Skeletal muscle cell (primary cell): ENCODE measurements around the gene LRCH3.
"Not testable (repeated sequence)": the region's sequence is repeated elsewhere in the genome, so short reads cannot be mapped to it uniquely, and the experiment has no call there.

ENCODE experiments used
- DNase-seq: peaks from one replicate; pipeline ENCODE4 v3.0.0-alpha.2; 2010; ENCODE audit warnings: low read depth
- H3K4me3 ChIP-seq: 2 replicates; pipeline ENCODE4 v1.5.1; 2011; ENCODE audit warnings: low read depth, mild to moderate bottlenecking, control low read depth, low read length, moderate library complexity

LRCH3 gene

GRCh38 chr3:197880491-197881269 is 89.6 kb downstream of the LRCH3 start:
- no peak overlapping the region for H3K4me3 ChIP-seq
- DNase-seq: no peak

DNA sequence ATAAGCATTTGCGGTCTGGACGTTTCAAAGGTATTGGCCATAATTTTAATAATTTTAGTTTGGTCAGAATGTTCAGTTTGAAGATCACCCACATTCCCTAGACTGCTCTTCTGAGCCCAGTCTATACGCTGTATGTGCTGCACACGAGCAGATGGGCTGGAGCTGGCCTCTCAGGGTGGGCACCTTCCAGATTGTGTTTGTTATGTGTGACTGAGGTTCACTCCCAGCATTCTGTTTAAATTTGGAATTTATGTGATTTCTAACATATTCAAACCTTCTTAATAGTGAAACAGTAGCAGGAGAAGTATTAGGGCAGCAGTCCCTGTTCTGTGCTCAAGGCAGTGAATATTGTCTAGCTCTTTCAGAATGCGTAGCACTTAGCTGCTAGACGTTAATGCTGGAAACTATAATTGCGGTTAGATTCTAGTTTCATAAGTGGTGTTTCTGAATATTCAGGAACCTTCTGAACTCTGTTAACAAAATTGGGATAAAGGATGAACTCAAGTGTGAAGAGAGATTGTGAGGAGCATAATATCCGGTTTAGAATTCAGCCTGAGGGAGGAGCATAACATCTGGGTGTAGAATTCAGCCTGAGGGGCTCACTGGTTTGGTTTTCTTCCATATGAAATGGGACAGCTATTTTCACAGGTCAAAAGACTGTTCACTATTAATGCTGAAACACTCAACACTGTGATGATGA is 90.4 kb downstream of the LRCH3 start:
- H3K4me3 ChIP-seq: no peak overlapping the region
- no peak for DNase-seq

DNA sequence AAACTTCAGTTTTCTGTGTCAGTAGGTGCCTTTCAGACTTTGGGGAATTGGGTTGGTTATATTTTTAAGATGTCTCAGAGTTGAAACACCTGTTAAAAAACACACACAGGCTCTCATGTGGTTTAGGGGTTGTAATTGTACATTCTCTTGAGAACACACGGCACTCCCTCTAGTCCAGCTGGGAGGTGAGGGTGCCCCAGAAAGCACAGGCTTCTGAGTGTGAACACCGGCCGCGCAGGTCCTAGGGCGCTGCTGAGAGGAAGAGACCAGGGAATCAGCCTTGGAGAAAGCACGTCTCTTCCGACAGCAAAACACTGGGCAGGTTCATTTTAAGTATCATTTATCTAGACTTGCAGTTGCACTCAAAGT is 90.9 kb downstream of the LRCH3 start:
- no peak for DNase-seq
- no peak overlapping the region for H3K4me3 ChIP-seq

GRCh38 chr3:197882586-197882985 is 91.5 kb downstream of the LRCH3 start:
- H3K4me3 ChIP-seq: no peak overlapping the region
- no peak for DNase-seq

DNA sequence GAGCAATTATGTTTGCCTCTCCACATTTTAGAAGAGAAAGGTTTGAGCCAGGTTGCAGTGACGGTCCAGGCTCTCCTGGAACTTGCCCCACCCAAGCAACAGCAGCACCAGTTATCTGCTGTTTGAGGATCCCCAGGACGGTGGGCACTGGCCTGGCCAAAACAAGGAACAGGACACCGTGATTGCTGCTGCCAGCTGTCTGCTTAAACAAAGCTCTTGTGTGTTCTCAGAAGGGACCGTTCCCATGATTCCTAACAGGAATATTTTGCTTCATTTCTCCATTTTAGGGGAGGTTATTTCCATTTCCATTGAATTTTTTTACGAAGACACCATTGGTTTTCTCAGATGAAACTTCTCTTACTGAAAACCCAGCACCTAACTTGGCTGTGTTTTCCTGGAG is 92.5 kb downstream of the LRCH3 start:
- DNase-seq: no peak

GRCh38 chr3:197884330-197884729 is 93.3 kb downstream of the LRCH3 start:
- H3K4me3 ChIP-seq, DNase-seq: not testable (repeated sequence)

More for the DNA sequence above, 92.5 kb downstream of the LRCH3 start:
- H3K4me3 ChIP-seq: no peak overlapping the region

DNA sequence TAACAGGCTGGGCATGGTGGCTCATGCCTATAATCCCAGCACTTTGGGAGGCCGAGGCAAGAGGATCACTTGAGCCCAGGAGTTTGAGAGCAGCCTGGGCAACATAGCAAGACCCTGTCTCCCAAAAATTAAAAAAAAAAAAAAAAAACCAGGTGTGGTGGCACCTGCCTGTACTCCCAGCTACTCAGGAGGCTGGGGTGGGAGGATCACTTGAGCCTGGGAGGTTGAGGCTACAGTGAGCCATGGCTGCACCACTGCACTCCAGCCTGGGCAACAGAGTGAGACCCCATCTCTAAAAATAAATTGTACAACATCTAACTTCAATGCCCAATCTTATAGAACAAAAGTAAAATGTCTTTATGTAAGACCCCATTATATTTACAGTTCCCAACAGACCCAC is 95.0 kb downstream of the LRCH3 start:
- not testable (repeated sequence) for H3K4me3 ChIP-seq, DNase-seq

GRCh38 chr3:197887430-197888053 is 96.5 kb downstream of the LRCH3 start:
- DNase-seq, H3K4me3 ChIP-seq: not testable (repeated sequence)

GRCh38 chr3:197888511-197888910 is 97.5 kb downstream of the LRCH3 start:
- no peak for DNase-seq
- no peak overlapping the region for H3K4me3 ChIP-seq

GRCh38 chr3:197889204-197889930 is 98.3 kb downstream of the LRCH3 start:
- no peak for DNase-seq
- no peak overlapping the region for H3K4me3 ChIP-seq

DNA sequence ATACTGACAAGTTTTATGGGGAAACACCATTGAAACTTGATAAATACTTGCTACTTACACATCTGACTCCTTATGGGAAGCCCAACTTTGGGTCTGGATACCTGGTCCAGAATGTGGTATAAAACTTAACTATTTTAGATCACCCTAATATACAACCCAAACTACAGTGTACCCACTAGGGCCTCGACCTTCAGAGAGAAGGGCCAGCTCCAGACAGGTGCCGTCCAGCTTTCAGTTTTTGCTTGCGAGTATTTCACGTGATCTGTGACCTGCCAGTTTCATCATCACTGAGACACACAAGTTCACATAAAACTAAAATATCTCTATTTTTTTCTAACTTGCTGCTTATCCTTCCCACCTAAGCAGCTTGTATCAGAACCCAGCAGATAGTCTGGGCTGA is 99.6 kb downstream of the LRCH3 start:
- DNase-seq: no peak
- no peak overlapping the region for H3K4me3 ChIP-seq

GRCh38 chr3:197892162-197892561 is 101.1 kb downstream of the LRCH3 start:
- H3K4me3 ChIP-seq: no peak overlapping the region
- DNase-seq: no peak

- DNase-seq: no peak
- no peak overlapping the region for H3K4me3 ChIP-seq
These were observed 105.4 kb downstream of the LRCH3 start for GRCh38 chr3:197896421-197896820.

DNA sequence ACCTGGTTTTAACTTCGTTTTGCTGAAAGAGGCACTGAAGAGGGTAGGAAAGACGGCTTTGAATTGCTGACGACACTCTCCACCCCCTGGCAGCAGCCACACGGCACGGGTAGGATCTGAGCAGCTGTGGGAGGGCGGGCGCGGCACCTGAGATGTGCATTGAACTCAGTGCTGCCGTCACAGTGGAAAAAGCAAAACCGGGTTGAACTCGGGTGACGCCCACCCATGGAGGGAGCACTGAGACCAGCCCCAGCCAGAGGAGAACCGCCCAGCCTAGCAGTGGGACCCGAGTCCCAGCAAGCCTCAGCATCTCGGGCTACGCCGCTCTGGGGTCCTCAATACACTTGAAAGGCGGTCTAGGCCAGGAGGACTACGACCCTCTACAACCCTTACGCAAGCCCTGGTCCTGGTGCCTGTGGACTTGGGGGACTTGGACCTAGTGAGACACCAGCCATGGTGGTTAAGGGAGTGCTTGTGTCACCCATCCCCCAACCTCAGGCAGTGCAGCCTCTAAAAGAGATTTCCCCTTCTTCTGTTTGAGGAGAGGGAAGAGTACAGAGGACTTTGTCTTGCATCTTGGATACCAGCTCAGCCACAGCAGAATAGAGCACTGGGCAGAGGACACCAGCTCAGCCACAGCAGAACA is 108.9 kb downstream of the LRCH3 start:
- DNase-seq: no peak
- no peak overlapping the region for H3K4me3 ChIP-seq

DNA sequence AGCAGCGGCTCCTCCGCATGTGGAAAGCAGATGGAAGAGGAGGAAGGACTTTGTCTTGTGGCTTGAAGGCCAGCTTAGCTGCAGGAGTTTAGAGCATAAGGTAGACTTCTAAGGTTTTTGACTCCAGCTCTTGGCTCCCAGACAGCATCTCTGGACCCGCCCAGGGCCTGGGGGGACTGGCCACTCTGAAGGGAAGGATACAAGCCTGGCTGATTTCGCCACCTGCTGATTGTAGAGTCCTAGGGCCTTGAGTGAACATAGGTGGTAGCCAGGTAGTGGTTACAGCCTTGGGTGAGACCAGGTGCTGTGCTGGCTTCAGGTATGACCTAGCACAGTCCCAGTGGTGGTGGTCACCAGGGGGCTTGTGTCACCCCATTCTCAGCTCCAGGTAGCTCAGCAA is 110.6 kb downstream of the LRCH3 start:
- H3K4me3 ChIP-seq: no peak overlapping the region
- no peak for DNase-seq

DNA sequence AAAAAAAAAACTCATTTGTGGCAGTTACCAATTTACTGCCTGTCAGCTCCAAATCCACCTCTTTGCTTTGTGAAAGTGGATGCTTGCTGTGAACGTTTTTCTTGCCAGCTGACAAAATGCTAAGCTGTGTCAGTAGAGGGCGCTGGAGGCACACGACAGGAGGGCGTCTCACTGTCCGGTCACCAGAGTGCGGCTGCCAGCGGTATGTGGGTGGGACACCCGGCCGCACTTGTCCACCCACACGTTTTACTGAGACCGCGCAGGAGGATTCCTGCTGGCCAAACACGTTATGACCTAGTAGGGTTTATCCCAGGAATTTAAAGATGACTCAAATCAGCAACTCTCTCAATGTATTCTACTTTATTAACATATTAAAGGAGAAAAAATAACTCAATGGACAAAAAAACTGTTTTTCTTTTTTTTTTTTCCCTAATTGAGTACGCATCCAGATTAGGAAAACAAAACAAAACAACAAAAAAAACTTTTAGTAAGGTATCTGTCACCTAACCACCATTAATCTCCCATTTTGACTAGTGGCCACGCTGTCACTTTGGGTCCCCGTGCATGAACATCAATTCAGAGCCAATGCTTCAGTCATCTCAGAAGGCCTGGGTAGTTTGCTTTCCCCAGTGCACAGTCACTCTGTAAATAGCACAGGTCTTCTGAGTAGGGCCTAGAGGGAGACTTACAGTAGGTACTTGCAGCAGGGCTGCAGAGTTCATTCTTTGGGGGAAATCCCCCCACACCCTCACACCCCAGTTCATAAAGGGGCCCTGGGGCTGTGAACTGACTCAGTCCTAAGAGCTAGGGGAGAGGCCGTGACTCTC is 115.2 kb downstream of the LRCH3 start:
- no peak overlapping the region for H3K4me3 ChIP-seq
- DNase-seq: peak; percentile 90

DNA sequence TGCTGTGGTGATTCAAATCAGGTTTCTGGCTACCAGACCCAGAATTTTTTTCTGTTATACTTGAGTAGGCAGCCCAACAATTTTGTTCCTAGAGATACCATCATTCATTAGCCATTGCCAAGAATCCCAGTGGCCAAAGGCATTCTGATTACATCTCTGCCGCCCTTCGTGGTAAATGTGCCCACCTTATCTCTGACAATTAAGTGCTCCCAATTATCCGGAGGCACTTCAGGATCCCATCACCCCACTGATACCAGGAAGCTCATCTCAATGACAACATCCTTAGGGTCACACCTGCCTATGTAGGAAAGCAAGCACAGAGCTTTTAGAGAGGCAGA is 115.8 kb downstream of the LRCH3 start:
- H3K4me3 ChIP-seq: no peak overlapping the region
- DNase-seq: no peak

DNA sequence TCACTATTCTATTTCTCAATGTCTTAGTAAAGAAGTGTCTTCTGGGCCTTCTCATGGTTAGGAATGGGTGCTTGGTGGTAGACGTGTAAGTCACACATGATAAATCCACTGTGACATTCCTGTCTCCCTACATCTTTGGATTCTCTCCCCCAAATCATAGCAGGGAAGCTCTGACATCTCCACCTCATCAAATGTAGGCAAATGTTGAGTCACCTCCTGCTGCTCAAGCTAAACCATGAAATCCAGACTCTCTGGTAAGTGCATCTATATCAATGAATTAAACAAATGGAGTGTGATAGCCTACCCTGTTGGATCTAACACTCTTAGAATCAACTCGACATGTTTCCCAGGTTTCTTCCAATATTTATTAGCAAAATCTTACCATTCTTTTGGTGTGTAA is 116.1 kb downstream of the LRCH3 start:
- no peak for DNase-seq
- no peak overlapping the region for H3K4me3 ChIP-seq

GRCh38 chr3:197908550-197908949 is 117.5 kb downstream of the LRCH3 start:
- not testable (repeated sequence) for H3K4me3 ChIP-seq
- DNase-seq: peak; percentile 4
